Measurements from ENCODE around the gene UBAP1L. TPM values are rescaled to one million over a fixed set of nuclear protein-coding genes. Genes with fewer than 3 reads are reported as not detected.
"Not testable (repeated sequence)": the region's sequence is repeated elsewhere in the genome, so short reads cannot be mapped to it uniquely, and the experiment has no call there.

The UBAP1L gene
- total RNA-seq, 1 experiment from 2014 or later: 2.5 TPM

- Histone ChIP-seq H4K20me1 (ENCODE audit: insufficient read depth) (no peaks in the 10 kb centered on the region), H2AFZ (no peak overlapping the region), H3K4me2 (no peak overlapping the region), H3K36me3 (ENCODE audit: low read depth) (no peaks in the 10 kb centered on the region), H3K9me2 (ENCODE audit: insufficient read depth) (no peaks in the 10 kb centered on the region), H3K79me2 (ENCODE audit: low read depth) (no peaks in the 10 kb centered on the region), H3K4me1 (replicated peaks; ENCODE audit: insufficient read depth) (no peaks in the 10 kb centered on the region), H3K27me3 (ENCODE audit: insufficient read depth, low read depth) (no peaks in the 10 kb centered on the region), H3K27ac (no peak overlapping the region), H3K9me3 (ENCODE audit: insufficient read depth, low read depth) (no peaks in the 10 kb centered on the region), H3K4me3 (no peak overlapping the region), H3F3A (ENCODE audit: insufficient read depth, low read depth) (no peaks in the 10 kb centered on the region)
- BruUV-seq (replicated peaks): no TSS peak
- TF ChIP-seq EZH2 (IDR thresholded peaks at IDR 0.05; ENCODE audit: low read depth): no peak
- TF ChIP-seq, protein P1, sequence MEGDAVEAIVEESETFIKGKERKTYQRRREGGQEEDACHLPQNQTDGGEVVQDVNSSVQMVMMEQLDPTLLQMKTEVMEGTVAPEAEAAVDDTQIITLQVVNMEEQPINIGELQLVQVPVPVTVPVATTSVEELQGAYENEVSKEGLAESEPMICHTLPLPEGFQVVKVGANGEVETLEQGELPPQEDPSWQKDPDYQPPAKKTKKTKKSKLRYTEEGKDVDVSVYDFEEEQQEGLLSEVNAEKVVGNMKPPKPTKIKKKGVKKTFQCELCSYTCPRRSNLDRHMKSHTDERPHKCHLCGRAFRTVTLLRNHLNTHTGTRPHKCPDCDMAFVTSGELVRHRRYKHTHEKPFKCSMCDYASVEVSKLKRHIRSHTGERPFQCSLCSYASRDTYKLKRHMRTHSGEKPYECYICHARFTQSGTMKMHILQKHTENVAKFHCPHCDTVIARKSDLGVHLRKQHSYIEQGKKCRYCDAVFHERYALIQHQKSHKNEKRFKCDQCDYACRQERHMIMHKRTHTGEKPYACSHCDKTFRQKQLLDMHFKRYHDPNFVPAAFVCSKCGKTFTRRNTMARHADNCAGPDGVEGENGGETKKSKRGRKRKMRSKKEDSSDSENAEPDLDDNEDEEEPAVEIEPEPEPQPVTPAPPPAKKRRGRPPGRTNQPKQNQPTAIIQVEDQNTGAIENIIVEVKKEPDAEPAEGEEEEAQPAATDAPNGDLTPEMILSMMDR (conservative IDR thresholded peaks at IDR 0.05): peak; percentile 0; the same call in 1 of the 2 replicates
- DNase-seq: no peak
- intact Hi-C loops (cut with micrococcal nuclease; ENCODE audit: unreplicated experiment): loop anchor here (1.0 to 5.0 kb wide), 3 partner anchors 48 to 370 kb away; no protein-coding TSS in a partner anchor
- CTCF ChIA-PET: interaction anchor here (0.6 to 1.5 kb wide), 6 partner anchors 9 to 68 kb away, joined by 3 to 11 read pairs (median 6); no protein-coding TSS in a partner anchor
- POLR2A ChIA-PET (ENCODE audit: unreplicated experiment): no interaction called here
Measured at GRCh38 chr15:65101891-65102708, 12.9 kb downstream of the UBAP1L start.

- peak in 1 of 2 experiments; percentile 49 for DNase-seq
- Histone ChIP-seq H3K4me1 (replicated peaks; ENCODE audit: insufficient read depth) (no peaks in the 10 kb centered on the region), H4K20me1 (ENCODE audit: insufficient read depth) (no peaks in the 10 kb centered on the region), H3K79me2 (ENCODE audit: low read depth) (no peaks in the 10 kb centered on the region), H3K9me2 (ENCODE audit: insufficient read depth) (no peaks in the 10 kb centered on the region), H3K4me3 (no peak overlapping the region), H3F3A (ENCODE audit: insufficient read depth, low read depth) (no peaks in the 10 kb centered on the region), H3K36me3 (ENCODE audit: low read depth) (no peaks in the 10 kb centered on the region), H2AFZ (no peak overlapping the region), H3K27ac (no peak overlapping the region), H3K4me2 (no peak overlapping the region), H3K9me3 (ENCODE audit: insufficient read depth, low read depth) (no peaks in the 10 kb centered on the region), H3K27me3 (ENCODE audit: insufficient read depth, low read depth) (no peaks in the 10 kb centered on the region)
- TF ChIP-seq, protein P1 (conservative IDR thresholded peaks at IDR 0.05): peak; percentile 77
- no peak for TF ChIP-seq EZH2 (IDR thresholded peaks at IDR 0.05; ENCODE audit: low read depth)
- intact Hi-C loops (cut with micrococcal nuclease; ENCODE audit: unreplicated experiment): loop anchor here (1.0 to 5.0 kb wide), 3 partner anchors 47 to 369 kb away; no protein-coding TSS in a partner anchor
- ChIA-PET CTCF (interaction anchor here (0.6 to 1.5 kb wide), 6 partner anchors 9 to 68 kb away, joined by 3 to 11 read pairs (median 6); no protein-coding TSS in a partner anchor), POLR2A (ENCODE audit: unreplicated experiment) (no interaction called here)
- BruUV-seq (replicated peaks): no TSS peak
Measured at GRCh38 chr15:65101411-65101890, 13.5 kb downstream of the UBAP1L start.

- Histone ChIP-seq H3F3A (ENCODE audit: insufficient read depth, low read depth) (no peaks in the 10 kb centered on the region), H3K36me3 (ENCODE audit: low read depth) (no peaks in the 10 kb centered on the region), H3K27me3 (ENCODE audit: insufficient read depth, low read depth) (no peaks in the 10 kb centered on the region), H3K4me1 (replicated peaks; ENCODE audit: insufficient read depth) (no peaks in the 10 kb centered on the region), H3K9me2 (ENCODE audit: insufficient read depth) (no peaks in the 10 kb centered on the region), H3K4me2 (no peak overlapping the region), H3K9me3 (ENCODE audit: insufficient read depth, low read depth) (no peaks in the 10 kb centered on the region), H3K79me2 (ENCODE audit: low read depth) (no peaks in the 10 kb centered on the region), H3K4me3 (no peak overlapping the region), H4K20me1 (ENCODE audit: insufficient read depth) (no peaks in the 10 kb centered on the region), H2AFZ (no peak overlapping the region), H3K27ac (no peak overlapping the region)
- intact Hi-C loops (cut with micrococcal nuclease; ENCODE audit: unreplicated experiment): loop anchor here (5.0 kb wide), 1 partner anchor 368 kb away; no protein-coding TSS in a partner anchor
- no TSS peak for BruUV-seq (replicated peaks)
- TF ChIP-seq, protein P1 (conservative IDR thresholded peaks at IDR 0.05): no peak
- TF ChIP-seq EZH2 (IDR thresholded peaks at IDR 0.05; ENCODE audit: low read depth): no peak
- CTCF ChIA-PET: interaction anchor here (1.5 kb wide), 1 partner anchor 14 kb away, joined by 3 read pairs; no protein-coding TSS in a partner anchor
- POLR2A ChIA-PET (ENCODE audit: unreplicated experiment): no interaction called here
- DNase-seq: no peak
Measured at GRCh38 chr15:65100442-65100841, 14.6 kb downstream of the UBAP1L start.

GRCh38 chr15:65099801-65100200, 15.2 kb downstream of the UBAP1L start:
- H3K4me1 ChIP-seq (replicated peaks; ENCODE audit: insufficient read depth); DNase-seq; H3K79me2 ChIP-seq (ENCODE audit: low read depth); H3K27ac ChIP-seq; H3K4me2 ChIP-seq; H3K36me3 ChIP-seq (ENCODE audit: low read depth); H3F3A ChIP-seq (ENCODE audit: insufficient read depth, low read depth); H2AFZ ChIP-seq; H3K9me3 ChIP-seq (ENCODE audit: insufficient read depth, low read depth); BruUV-seq (replicated peaks); POLR2A ChIA-PET (ENCODE audit: unreplicated experiment); H3K4me3 ChIP-seq; H3K27me3 ChIP-seq (ENCODE audit: insufficient read depth, low read depth); H4K20me1 ChIP-seq (ENCODE audit: insufficient read depth); H3K9me2 ChIP-seq (ENCODE audit: insufficient read depth): not testable (repeated sequence)
- CTCF ChIA-PET: interaction anchor here (0.5 to 0.7 kb wide), 2 partner anchors 44 to 391 kb away, joined by 3 to 4 read pairs; no protein-coding TSS in a partner anchor
- intact Hi-C loops (cut with micrococcal nuclease; ENCODE audit: unreplicated experiment): loop anchor here (5.0 kb wide), 1 partner anchor 368 kb away; no protein-coding TSS in a partner anchor
